Gastrocnemius medialis (tissue), 4 donors: Measurements from ENCODE around the gene GABRB3.

Source experiments
- CTCF ChIP-seq, 5 experiments: fragments of 450-650 bp in 3 of 5; fragments of 200-600 bp in 2 of 5; sonication (generic) in 2 of 5; IDR thresholded peaks in 4 of 5; conservative IDR thresholded peaks in 1 of 5; 1 replicate in 4 of 5; 2 replicates in 1 of 5; pipeline ENCODE4 v1.5.1; 2016 to 2019; ENCODE audit warnings: antibody characterized with exemption in 5 of 5, mild to moderate bottlenecking in 3 of 5, moderate library complexity in 3 of 5
- POLR2A ChIP-seq, 2 donors: fragments of 450-650 bp; IDR thresholded peaks; one replicate each; pipeline ENCODE4 v1.6.1; 2017; ENCODE audit warnings: antibody characterized with exemption in 2 of 2, mild to moderate bottlenecking in 2 of 2, moderate library complexity in 2 of 2

GRCh38 chr15:26679927-26680326, 92.9 kb downstream of the GABRB3 start:
- TF ChIP-seq CTCF (IDR thresholded peaks at IDR 0.05 in 4 of 5, conservative IDR thresholded peaks at IDR 0.05 in 1 of 5): no peak
- no peak for TF ChIP-seq POLR2A (IDR thresholded peaks at IDR 0.05)
